Stimulated activated CD4-positive, alpha-beta T cell treated with anti-CD3 and anti-CD28 coated beads, Interleukin-4, amount 100 ng/mL, for 4 hours (primary cell): ENCODE results near the gene RUNDC1.
"Not testable (repeated sequence)": the region's sequence is repeated elsewhere in the genome, so short reads cannot be mapped to it uniquely, and the experiment has no call there.

ENCODE experiments used
- DNase-seq, 2 experiments: peaks; one replicate each; pipeline ENCODE4 v3.0.0-alpha.2; 2020

The RUNDC1 gene

GRCh38 chr17:42992872-42993271, 12.5 kb downstream of the RUNDC1 start:
- no peak for DNase-seq

- not testable (repeated sequence) for DNase-seq
Measured at GRCh38 chr17:42993913-42994312, 13.5 kb downstream of the RUNDC1 start.

- DNase-seq, result no peak
Measured at GRCh38 chr17:42997390-42997983, 17.1 kb downstream of the RUNDC1 start.

DNA sequence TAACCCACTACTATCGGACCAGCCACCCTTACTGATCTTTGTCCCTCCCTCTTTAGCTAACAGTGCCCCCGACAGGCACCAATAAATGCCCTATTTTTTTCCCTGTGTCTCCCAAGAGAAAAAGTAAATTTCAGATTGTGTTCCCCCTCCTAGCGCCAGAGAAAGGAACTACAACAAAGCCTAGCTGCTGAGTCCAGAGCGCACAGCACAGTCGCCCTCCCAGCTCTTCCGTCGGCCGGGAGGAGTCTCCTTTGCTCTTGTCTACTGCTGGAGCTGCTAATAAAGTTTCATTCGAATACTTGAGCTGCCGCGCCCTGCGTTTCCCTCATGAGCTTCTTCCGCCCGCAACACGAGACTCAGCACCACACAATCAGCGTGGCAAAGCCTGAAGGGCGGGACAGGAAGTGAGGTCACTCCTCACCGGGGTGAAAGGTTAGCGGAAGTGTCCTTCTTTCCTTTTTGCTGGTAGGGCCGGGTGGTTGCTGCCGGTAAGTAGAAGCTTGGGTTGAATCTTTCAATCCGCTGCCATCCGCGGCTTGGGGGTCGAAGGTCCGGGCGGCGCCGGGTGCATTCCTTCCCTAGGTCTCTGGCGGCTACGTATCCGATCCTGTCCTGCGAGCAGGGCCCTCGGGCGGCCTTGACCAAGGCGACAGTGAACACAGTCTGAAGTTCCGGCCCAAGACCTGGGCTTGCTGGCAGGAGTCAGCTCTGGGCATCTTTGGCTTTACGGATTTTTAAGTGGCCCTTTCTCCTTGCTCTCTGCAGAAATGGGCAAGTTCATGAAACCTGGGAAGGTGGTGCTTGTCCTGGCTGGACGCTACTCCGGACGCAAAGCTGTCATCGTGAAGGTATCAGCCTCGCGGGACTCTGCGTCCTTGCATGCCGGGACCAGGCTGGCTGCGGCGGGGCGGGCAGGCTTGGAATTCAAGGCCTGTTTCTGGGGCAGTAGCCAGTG, 17.9 kb downstream of the RUNDC1 start, which contains the start of gene RPL27:
Gene RPL27, plus strand, starts transcription at position 436 of the 955 bp plus-strand sequence. Its CDS starts 332 bp downstream, at position 768.
- DNase-seq, result peak; percentile 89 to 98

DNA sequence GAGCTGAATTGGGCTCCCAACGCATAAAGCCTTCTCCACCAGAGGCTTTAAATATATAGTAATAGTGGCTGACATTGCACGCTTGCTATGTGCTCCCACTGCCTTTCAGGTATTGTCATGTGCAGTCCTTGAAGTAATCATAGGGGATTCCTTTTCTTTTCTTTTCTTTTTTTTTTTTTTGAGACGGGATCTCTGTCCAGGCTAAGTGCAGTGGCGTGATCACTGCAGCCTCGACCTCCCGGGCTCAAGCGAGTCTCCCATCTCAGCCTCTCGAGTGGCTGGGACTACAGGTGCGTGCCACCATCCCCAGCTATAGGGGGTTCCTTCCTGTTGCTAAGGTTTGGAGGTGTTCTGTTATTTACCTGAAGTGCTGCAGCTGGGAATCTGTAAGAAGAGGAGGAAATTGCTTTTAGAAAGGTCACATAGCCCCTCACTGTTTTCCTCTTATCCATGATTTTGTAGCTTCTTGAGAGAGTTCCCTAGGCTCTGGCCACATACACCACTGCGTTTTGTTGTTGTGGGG, 18.7 kb downstream of the RUNDC1 start:
- no peak for DNase-seq

DNA sequence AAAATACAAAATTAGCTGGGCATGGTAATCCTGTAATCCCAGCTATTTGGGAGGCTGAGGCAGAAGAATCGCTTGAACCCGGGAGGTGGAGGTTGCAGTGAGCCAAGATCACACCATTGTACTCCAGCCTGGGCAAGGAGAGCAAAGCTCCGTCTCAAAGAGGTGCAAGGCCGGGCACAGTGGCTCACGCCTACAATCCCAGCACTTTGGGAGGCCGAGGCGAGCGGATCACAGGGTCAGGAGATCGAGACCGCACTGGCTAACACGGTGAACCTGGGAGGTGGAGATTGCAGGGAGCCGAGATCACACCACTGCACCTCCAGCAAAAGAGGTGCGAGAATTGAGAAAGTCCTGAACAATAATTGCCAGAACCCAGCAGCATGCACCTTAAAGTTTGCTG, 20.5 kb downstream of the RUNDC1 start:
- not testable (repeated sequence) for DNase-seq

DNA sequence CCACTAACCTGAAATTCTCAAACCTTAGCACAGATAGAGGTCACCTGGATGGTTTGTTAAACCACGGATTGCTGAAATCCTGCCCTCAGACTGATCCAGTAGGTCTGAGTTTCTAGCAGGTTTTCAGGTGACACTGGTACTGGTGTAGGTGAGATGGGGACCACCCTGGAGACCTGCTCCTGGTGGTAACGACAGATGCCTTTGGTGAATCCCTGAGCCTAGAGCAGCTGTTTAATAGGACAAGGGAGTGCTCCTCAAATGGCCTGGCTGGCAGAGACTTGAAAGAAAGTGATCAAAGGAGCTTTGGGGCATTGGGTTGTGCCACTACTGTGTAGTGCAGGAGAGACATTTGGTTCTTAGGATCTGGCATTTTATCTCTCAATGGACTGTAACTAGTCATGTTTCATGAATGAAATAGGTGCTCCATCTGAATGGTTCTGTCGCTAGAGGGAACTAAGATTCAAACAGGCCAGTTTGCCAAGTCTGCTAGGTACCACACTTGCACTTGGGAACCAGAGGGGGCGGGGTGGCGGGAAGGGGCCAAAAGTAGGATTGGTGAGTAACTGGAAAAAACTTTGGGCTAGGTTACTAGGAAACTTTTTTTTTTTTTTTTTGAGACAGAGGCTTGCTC, 23.3 kb downstream of the RUNDC1 start:
- no peak for DNase-seq

DNA sequence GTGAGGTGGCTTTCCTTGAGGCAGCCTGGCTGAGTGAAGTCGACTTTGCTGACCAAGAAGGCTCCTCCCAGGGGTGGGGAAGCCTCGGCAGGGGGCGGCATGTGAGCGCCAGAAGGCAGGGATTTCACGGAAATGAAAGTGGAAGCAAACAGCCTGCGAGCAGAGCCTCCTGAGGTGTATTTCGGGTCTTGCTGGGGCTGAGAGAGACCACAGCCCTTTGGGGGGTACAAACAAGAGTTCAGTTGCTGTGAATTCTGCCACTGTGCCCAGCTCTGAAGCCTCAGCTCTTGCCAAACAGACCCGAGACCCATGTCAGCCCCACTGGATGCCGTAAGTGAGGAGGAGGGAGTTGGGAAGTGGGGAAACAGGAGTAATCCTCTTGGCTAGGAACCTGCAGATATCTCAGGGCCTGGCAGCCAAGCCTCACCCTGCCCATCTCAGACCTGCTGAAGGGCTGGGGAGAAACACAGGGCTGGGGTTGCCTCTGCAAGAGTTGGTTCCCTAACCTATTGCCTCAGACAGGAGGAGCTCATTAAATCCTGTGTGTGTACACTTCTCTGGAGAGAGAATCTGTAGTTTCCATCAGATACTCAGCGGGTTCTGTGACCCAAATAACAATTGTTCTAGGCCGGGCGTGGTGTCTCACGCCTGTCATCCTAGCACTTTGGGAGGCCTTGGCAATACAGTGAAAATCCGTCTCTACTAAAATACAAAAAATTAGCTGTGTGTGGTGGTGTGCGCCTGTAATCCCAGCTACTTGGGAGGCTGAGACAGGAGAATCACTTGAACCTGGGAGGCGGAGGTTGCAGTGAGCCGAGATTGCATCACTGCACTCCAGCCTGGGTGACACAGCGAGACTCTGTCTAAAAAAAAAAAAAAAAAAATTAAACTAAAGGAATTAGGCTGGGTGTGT, 26.5 kb downstream of the RUNDC1 start, which contains the start of gene IFI35:
Gene IFI35, plus strand, starts transcription at position 146 of the 913 bp plus-strand sequence. Its CDS starts 164 bp downstream, at position 310.
- DNase-seq, result peak; percentile 79 to 90

DNA sequence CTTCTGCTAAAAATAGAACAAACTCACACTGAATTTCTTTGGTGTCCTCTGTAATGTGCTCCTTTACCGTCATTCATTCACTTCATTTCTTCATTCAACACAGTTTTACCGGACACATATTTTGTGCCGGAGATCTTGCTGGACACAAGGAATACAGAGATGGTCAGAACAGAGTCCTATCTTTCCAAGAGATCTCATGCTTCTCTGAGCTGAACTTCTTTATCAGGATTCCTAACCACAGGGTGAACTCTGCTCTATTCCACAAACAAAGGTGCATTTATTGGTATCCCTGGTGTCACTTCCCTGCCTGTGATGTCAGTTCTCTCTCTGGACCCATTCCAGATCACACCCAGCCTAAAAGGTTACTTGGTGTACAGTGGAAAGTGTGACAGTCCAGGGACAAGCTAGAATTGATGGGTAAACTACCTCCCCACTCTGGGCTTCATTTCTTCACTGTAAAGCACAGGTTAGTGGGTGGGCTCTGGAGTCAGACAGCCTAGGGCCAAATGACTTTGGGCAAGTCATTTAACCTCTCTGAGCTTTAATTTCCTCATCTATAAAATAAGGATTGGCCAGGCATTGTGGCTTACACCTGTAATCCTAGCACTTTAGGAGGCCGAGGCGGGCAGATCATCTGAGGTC, 30.4 kb downstream of the RUNDC1 start:
- no peak for DNase-seq

- no peak for DNase-seq
Measured at GRCh38 chr17:43011728-43012472, 31.5 kb downstream of the RUNDC1 start.

DNA sequence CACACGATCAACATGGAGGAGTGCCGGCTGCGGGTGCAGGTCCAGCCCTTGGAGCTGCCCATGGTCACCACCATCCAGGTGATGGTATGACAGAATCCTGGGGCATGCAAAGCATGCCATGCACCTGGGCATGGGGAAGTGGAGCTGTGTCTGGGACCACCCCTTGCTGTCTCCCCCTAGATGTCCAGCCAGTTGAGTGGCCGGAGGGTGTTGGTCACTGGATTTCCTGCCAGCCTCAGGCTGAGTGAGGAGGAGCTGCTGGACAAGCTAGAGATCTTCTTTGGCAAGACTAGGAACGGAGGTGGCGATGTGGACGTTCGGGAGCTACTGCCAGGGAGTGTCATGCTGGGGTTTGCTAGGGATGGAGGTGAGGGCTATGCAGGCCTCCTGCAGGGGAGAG, 32.9 kb downstream of the RUNDC1 start:
- DNase-seq, result no peak

GRCh38 chr17:43014020-43014648, 33.8 kb downstream of the RUNDC1 start:
- DNase-seq, result no peak

- no peak for DNase-seq
Measured at GRCh38 chr17:43014649-43015542, 34.5 kb downstream of the RUNDC1 start.

DNA sequence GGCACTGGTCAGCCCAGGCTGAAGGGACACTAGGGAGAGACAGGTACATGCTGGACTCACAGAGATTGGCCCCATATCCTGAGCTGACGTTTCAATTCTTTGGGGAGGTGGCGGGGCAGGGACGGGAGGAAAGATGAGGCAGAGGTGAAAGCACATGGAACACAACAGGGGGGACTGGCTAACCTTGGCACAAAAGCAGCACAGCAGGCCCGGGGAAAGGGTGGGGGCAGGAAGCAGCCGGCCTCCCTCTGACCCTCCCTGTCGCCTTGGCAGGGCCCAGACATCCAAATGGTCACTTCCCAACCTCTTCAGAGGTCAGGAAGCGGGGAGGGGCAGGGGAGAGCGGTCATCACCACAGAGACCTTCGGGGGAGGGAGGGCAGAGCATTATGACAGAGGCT, 35.2 kb downstream of the RUNDC1 start:
- DNase-seq, result no peak

GRCh38 chr17:43016216-43016615, 35.9 kb downstream of the RUNDC1 start:
- no peak for DNase-seq

GRCh38 chr17:43018008-43018853, 37.9 kb downstream of the RUNDC1 start:
- DNase-seq, result no peak

- no peak for DNase-seq
Measured at GRCh38 chr17:43018932-43019331, 38.6 kb downstream of the RUNDC1 start.

- no peak for DNase-seq
Measured at GRCh38 chr17:43019418-43019817, 39.1 kb downstream of the RUNDC1 start.
